ENCODE measurements around the gene CPSF4L. TPM values are rescaled to one million over a fixed set of nuclear protein-coding genes. Genes with fewer than 3 reads are reported as not detected.

Gene CPSF4L
- total RNA-seq, 1 donor from 2014 or later: not detected

- peaks cover 46% of the 10 kb centered on the region for H3K4me1 Mint-ChIP-seq (ENCODE audit: low read depth)
- H3K27ac Mint-ChIP-seq: no peak overlapping the region
- no peak for TF ChIP-seq CTCF (IDR thresholded peaks at IDR 0.05; ENCODE audit: unreplicated experiment)
- no peaks in the 10 kb centered on the region for H3K27me3 Mint-ChIP-seq
- no peaks in the 10 kb centered on the region for H3K9me3 Mint-ChIP-seq (ENCODE audit: low read depth)
- H3K36me3 Mint-ChIP-seq (ENCODE audit: insufficient read depth): peaks cover 4% of the 10 kb centered on the region
- H3K4me3 Mint-ChIP-seq (ENCODE audit: low read depth): no peak overlapping the region
- no peak for DNase-seq (ENCODE audit: low spot score, unreplicated experiment)
Measured at GRCh38 chr17:73307130-73307529, 45.5 kb upstream of the CPSF4L start.

- Mint-ChIP-seq H3K27ac (no peak overlapping the region), H3K4me3 (ENCODE audit: low read depth) (no peak overlapping the region), H3K9me3 (ENCODE audit: low read depth) (no peaks in the 10 kb centered on the region), H3K4me1 (ENCODE audit: low read depth) (peaks cover 46% of the 10 kb centered on the region), H3K36me3 (ENCODE audit: insufficient read depth) (peaks cover 4% of the 10 kb centered on the region), H3K27me3 (no peaks in the 10 kb centered on the region)
- DNase-seq (ENCODE audit: low spot score, unreplicated experiment): no peak
- no peak for TF ChIP-seq CTCF (IDR thresholded peaks at IDR 0.05; ENCODE audit: unreplicated experiment)
Measured at GRCh38 chr17:73305845-73306836, 44.5 kb upstream of the CPSF4L start.

GRCh38 chr17:73304971-73305812 lies 43.5 kb upstream of the CPSF4L start:
- Mint-ChIP-seq H3K36me3 (ENCODE audit: insufficient read depth) (peaks cover 4% of the 10 kb centered on the region), H3K27ac (peak overlapping the region; percentile 45), H3K4me1 (ENCODE audit: low read depth) (peaks cover 44% of the 10 kb centered on the region), H3K4me3 (ENCODE audit: low read depth) (peak overlapping the region; percentile 37), H3K9me3 (ENCODE audit: low read depth) (no peaks in the 10 kb centered on the region), H3K27me3 (no peaks in the 10 kb centered on the region)
- DNase-seq (ENCODE audit: low spot score, unreplicated experiment): no peak
- TF ChIP-seq CTCF (IDR thresholded peaks at IDR 0.05; ENCODE audit: unreplicated experiment): peak; percentile 26

GRCh38 chr17:73304438-73304837 lies 42.8 kb upstream of the CPSF4L start:
- H3K27ac Mint-ChIP-seq: peak overlapping the region; percentile 10
- peak overlapping the region; percentile 27 for H3K4me3 Mint-ChIP-seq (ENCODE audit: low read depth)
- TF ChIP-seq CTCF (IDR thresholded peaks at IDR 0.05; ENCODE audit: unreplicated experiment): no peak
- peaks cover 41% of the 10 kb centered on the region for H3K4me1 Mint-ChIP-seq (ENCODE audit: low read depth)
- H3K9me3 Mint-ChIP-seq (ENCODE audit: low read depth): no peaks in the 10 kb centered on the region
- H3K27me3 Mint-ChIP-seq: no peaks in the 10 kb centered on the region
- DNase-seq (ENCODE audit: low spot score, unreplicated experiment): no peak
- peaks cover 9% of the 10 kb centered on the region for H3K36me3 Mint-ChIP-seq (ENCODE audit: insufficient read depth)

- peaks cover 39% of the 10 kb centered on the region for H3K4me1 Mint-ChIP-seq (ENCODE audit: low read depth)
- no peak for DNase-seq (ENCODE audit: low spot score, unreplicated experiment)
- H3K27ac Mint-ChIP-seq: peak overlapping the region; percentile 14
- H3K27me3 Mint-ChIP-seq: no peaks in the 10 kb centered on the region
- peaks cover 11% of the 10 kb centered on the region for H3K36me3 Mint-ChIP-seq (ENCODE audit: insufficient read depth)
- H3K9me3 Mint-ChIP-seq (ENCODE audit: low read depth): no peaks in the 10 kb centered on the region
- TF ChIP-seq CTCF (IDR thresholded peaks at IDR 0.05; ENCODE audit: unreplicated experiment): no peak
- no peak overlapping the region for H3K4me3 Mint-ChIP-seq (ENCODE audit: low read depth)
Measured at GRCh38 chr17:73302189-73302588, 40.5 kb upstream of the CPSF4L start.
